Measurements from ENCODE around the gene VEPH1. TPM values are rescaled to one million over a fixed set of nuclear protein-coding genes. Genes with fewer than 3 reads are reported as not detected.
A peak's percentile ranks its signal among the peaks of the same experiment; 100 is the strongest.

Gene VEPH1
- total and polyA plus RNA-seq, 5 experiments from 2014 or later, result not detected

DNA sequence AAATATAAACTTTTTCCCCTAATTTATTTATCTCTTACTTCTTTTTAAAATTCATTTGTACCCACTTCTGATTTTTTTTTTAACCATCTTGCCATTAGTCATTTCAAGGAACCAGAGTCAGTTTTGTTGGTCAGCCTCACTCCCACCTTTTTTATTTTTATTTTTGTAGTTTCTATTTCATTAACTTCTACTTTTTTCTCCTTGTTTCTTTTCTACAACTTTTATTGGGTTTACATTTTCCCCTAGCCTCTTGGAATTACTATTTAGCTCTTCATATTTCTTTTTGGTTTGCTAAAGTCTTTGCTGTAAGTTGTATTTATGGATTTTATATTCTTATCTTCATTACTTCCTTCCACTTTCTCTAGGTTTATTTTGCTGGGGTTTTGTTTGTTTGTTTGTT is 13.7 kb upstream of the VEPH1 start:
- no peaks in the 10 kb centered on the region for H3K36me3 Mint-ChIP-seq
- no peak overlapping the region for H3K27ac Mint-ChIP-seq
- DNase-seq, result no peak
- H3K27me3 Mint-ChIP-seq, result peaks cover 0 to 5% (median 0%) of the 10 kb centered on the region in 5 donors
- H3K4me3 Mint-ChIP-seq, result no peak overlapping the region
- no peak for ATAC-seq
- POLR2A ChIA-PET, result no interaction called here
- H3K4me1 Mint-ChIP-seq, result no peaks in the 10 kb centered on the region
- peaks cover 0 to 12% (median 0%) of the 10 kb centered on the region in 9 donors for H3K9me3 Mint-ChIP-seq

DNA sequence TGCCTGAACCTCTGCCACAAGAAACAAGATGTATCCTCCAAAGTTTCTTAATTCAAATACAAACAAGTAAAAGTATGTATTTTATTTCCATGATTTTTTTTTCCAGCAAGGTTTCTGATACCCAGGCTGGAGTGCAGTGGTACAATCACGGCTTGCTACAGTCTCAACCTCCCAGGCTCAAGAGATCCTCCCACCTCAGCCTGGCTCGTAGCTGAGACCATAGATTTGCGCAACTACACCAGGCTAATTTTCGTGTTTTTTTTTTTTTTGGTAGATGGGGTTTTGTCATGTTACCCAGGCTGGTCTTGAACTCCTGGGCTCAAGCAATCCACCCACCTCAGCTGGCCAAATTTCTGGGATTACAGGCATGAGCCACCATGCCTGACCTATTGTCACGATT is 12.2 kb upstream of the VEPH1 start:
- POLR2A ChIA-PET, result no interaction called here
- no peak overlapping the region for H3K4me3 Mint-ChIP-seq
- peaks cover 0 to 11% (median 0%) of the 10 kb centered on the region in 9 donors for H3K9me3 Mint-ChIP-seq
- no peaks in the 10 kb centered on the region for H3K4me1 Mint-ChIP-seq
- H3K27ac Mint-ChIP-seq, result no peak overlapping the region
- no peak for DNase-seq
- no peaks in the 10 kb centered on the region for H3K36me3 Mint-ChIP-seq
- peaks cover 0 to 2% (median 0%) of the 10 kb centered on the region in 5 donors for H3K27me3 Mint-ChIP-seq
- ATAC-seq, result no peak

- no peak for ATAC-seq
- H3K27me3 Mint-ChIP-seq, result peaks cover 0 to 2% (median 0%) of the 10 kb centered on the region in 5 donors
- H3K27ac Mint-ChIP-seq, result no peak overlapping the region
Measured at GRCh38 chr3:157514371-157514895, 11.2 kb upstream of the VEPH1 start.

GRCh38 chr3:157513585-157513984 is 10.4 kb upstream of the VEPH1 start:
- POLR2A ChIA-PET, result no interaction called here
- ATAC-seq (no peak), DNase-seq (no peak)
- Mint-ChIP-seq H3K4me1 (no peaks in the 10 kb centered on the region), H3K27ac (no peak overlapping the region), H3K4me3 (no peak overlapping the region), H3K36me3 (no peaks in the 10 kb centered on the region), H3K9me3 (peaks cover 0 to under 1% (median 0%) of the 10 kb centered on the region in 9 donors), H3K27me3 (peaks cover 0 to 2% (median 0%) of the 10 kb centered on the region in 5 donors)

More at GRCh38 chr3:157514371-157514895, 11.2 kb upstream of the VEPH1 start:
- Mint-ChIP-seq H3K9me3 (peaks cover 0 to 3% (median 0%) of the 10 kb centered on the region in 9 donors), H3K4me3 (no peak overlapping the region), H3K4me1 (no peaks in the 10 kb centered on the region), H3K36me3 (no peaks in the 10 kb centered on the region)
- POLR2A ChIA-PET, result no interaction called here
- no peak for DNase-seq

DNA sequence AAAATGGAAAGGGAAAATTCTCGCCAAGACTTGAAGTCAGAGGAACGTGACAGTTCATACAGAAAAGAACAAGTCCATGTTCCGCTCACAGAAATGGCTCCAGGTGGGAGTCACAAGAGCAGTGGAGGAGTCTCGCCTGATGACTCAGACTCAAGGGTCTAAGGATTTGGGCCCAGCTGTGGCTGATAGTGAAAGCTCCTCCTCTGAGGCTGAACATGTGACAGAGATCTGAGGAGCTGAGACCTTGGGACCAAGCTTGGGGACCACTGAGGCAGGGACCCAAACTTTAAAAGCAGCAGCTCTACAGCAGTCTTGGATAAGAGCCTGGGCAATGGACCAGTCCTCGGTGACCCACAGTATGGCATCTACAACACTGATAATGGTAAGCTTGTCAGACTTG is 9.3 kb upstream of the VEPH1 start:
- H3K36me3 Mint-ChIP-seq, result no peaks in the 10 kb centered on the region
- peaks cover under 1 to 6% (median 2%) of the 10 kb centered on the region in 5 donors for H3K27me3 Mint-ChIP-seq
- POLR2A ChIA-PET, result no interaction called here
- H3K27ac Mint-ChIP-seq, result no peak overlapping the region
- no peaks in the 10 kb centered on the region for H3K4me1 Mint-ChIP-seq
- ATAC-seq, result no peak
- H3K9me3 Mint-ChIP-seq, result peaks cover 0 to 3% (median 0%) of the 10 kb centered on the region in 9 donors
- no peak for DNase-seq
- H3K4me3 Mint-ChIP-seq, result no peak overlapping the region

DNA sequence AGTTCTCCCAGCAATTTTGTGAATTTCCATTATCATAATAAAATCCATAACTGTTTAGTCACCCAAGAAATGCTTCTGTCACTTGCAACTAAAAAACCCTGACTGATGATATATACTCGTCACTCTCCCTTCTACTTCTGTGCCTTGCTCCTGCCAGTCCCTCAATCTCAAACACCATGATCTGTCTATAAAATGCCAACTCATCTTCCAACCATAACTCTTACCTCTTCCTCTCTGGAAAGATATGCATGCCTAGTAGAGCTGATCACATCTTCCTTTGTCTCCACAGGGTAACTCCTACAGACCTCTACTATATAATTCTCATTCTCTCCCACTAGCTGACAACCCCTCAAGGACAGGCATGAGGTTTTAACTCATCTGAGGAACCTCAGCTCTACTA is 5.2 kb upstream of the VEPH1 start:
- DNase-seq (no peak), ATAC-seq (no peak)
- H3K27me3 Mint-ChIP-seq, result peaks cover 3 to 20% (median 19%) of the 10 kb centered on the region in 5 donors
- H3K9me3 Mint-ChIP-seq, result peaks cover 0 to 5% (median 2%) of the 10 kb centered on the region in 9 donors
- H3K36me3 Mint-ChIP-seq, result peaks cover 0 to 4% (median 0%) of the 10 kb centered on the region in 3 donors
- POLR2A ChIA-PET, result no interaction called here
- no peak overlapping the region for H3K27ac Mint-ChIP-seq
- no peak overlapping the region for H3K4me3 Mint-ChIP-seq
- H3K4me1 Mint-ChIP-seq, result no peaks in the 10 kb centered on the region

DNA sequence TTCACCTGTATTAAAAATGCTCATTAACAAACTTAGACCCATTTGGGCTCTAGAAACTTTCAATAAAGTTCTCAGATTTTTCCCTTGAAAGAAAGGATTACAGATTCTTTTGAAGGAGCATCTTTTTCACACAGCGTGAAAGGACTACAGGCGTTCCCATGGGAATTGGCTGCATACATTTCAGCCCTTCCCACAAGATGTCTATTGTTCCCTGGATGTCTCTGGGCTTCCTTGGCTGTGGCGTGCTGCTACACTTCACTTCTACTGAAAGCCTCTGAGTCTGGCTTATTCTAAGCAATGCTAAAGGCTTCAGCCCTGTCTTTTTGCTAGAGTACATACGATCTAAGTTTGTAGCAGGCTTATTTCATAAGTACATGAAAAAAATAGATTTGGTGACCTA is 1.4 kb downstream of the VEPH1 start:
- peaks cover 0 to 4% (median 0%) of the 10 kb centered on the region in 3 donors for H3K36me3 Mint-ChIP-seq

DNA sequence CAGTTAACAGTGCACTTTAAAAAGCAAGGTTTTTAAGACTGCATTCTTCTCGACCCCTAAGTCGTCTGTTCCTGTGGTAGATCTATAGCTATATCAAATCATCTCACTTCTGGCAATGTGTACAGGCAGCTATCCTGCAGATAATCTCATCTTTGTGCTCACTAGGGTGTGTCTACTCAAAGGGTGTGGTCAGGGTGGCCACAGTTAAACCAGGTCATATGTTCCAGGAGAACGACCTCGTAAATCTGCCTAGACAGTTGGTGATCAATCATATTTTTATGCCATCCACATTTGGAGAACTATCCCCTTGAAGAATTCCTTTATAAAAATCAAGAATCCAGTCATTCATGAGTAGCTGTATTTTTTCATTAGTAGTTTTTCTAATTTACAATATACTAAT is 3.0 kb downstream of the VEPH1 start:
- Mint-ChIP-seq H3K27ac (peak overlapping the region in 1 of 10 donors; percentile 1), H3K36me3 (no peaks in the 10 kb centered on the region), H3K9me3 (peaks cover 0 to 3% (median 0%) of the 10 kb centered on the region in 9 donors), H3K4me3 (peak overlapping the region in 1 of 10 donors; percentile 38), H3K4me1 (peaks cover 0 to 16% (median 6%) of the 10 kb centered on the region in 4 donors), H3K27me3 (peaks cover 14 to 67% (median 32%) of the 10 kb centered on the region in 5 donors)
- DNase-seq, result no peak
- POLR2A ChIA-PET, result no interaction called here
- ATAC-seq, result no peak

More for the DNA sequence above, 1.4 kb downstream of the VEPH1 start:
- ATAC-seq (no peak), DNase-seq (no peak)
- Mint-ChIP-seq H3K27ac (no peak overlapping the region), H3K27me3 (peaks cover 18 to 63% (median 35%) of the 10 kb centered on the region in 5 donors), H3K9me3 (peaks cover 0 to 5% (median 0%) of the 10 kb centered on the region in 9 donors), H3K4me3 (no peak overlapping the region), H3K4me1 (peaks cover 0 to 16% (median 6%) of the 10 kb centered on the region in 4 donors)
- POLR2A ChIA-PET, result no interaction called here

GRCh38 chr3:157499342-157499963 is 3.8 kb downstream of the VEPH1 start:
- H3K9me3 Mint-ChIP-seq, result no peaks in the 10 kb centered on the region
- peaks cover 14 to 75% (median 32%) of the 10 kb centered on the region in 5 donors for H3K27me3 Mint-ChIP-seq
- DNase-seq (no peak), ATAC-seq (peak in 1 of 2 donors; percentile 30)
- H3K4me1 Mint-ChIP-seq, result peaks cover 0 to 16% (median 6%) of the 10 kb centered on the region in 4 donors
- POLR2A ChIA-PET, result no interaction called here
- peak overlapping the region in 1 of 10 donors; percentile 23 for H3K27ac Mint-ChIP-seq
- H3K36me3 Mint-ChIP-seq, result no peaks in the 10 kb centered on the region
- peak overlapping the region in 5 of 10 donors; percentile 11 to 50 (median 33) for H3K4me3 Mint-ChIP-seq

- no peak for DNase-seq
- Mint-ChIP-seq H3K27ac (no peak overlapping the region), H3K36me3 (no peaks in the 10 kb centered on the region), H3K4me3 (no peak overlapping the region), H3K4me1 (peaks cover 0 to 16% (median 6%) of the 10 kb centered on the region in 4 donors), H3K9me3 (no peaks in the 10 kb centered on the region), H3K27me3 (peaks cover 16 to 84% (median 32%) of the 10 kb centered on the region in 5 donors)
- no peak for ATAC-seq
- POLR2A ChIA-PET, result no interaction called here
Measured at GRCh38 chr3:157498371-157498770, 4.8 kb downstream of the VEPH1 start.

DNA sequence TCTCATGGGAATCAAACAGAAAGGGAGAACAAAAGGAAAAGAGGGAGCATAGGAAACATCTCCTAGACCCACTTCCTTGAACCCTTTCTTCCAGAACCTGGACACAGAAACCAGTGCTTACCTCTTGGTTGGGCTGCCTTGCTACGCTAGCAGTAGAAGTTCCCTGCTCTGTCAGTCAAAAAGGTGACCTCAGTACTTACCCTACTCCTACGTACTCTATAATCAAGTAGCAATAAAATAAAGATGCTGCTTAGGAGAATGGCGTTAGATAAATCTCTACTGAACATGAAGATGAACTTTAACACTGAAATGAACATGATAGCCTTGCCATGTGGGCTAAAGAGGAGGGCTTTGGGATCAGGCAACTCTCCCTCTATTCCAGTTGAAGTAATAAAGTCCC is 7.4 kb downstream of the VEPH1 start:
- Mint-ChIP-seq H3K9me3 (no peaks in the 10 kb centered on the region), H3K36me3 (no peaks in the 10 kb centered on the region), H3K27ac (no peak overlapping the region), H3K4me1 (peaks cover 0 to 16% (median 6%) of the 10 kb centered on the region in 4 donors), H3K4me3 (no peak overlapping the region), H3K27me3 (peaks cover 11 to 78% (median 24%) of the 10 kb centered on the region in 5 donors)
- DNase-seq (no peak), ATAC-seq (no peak)
- POLR2A ChIA-PET, result no interaction called here

DNA sequence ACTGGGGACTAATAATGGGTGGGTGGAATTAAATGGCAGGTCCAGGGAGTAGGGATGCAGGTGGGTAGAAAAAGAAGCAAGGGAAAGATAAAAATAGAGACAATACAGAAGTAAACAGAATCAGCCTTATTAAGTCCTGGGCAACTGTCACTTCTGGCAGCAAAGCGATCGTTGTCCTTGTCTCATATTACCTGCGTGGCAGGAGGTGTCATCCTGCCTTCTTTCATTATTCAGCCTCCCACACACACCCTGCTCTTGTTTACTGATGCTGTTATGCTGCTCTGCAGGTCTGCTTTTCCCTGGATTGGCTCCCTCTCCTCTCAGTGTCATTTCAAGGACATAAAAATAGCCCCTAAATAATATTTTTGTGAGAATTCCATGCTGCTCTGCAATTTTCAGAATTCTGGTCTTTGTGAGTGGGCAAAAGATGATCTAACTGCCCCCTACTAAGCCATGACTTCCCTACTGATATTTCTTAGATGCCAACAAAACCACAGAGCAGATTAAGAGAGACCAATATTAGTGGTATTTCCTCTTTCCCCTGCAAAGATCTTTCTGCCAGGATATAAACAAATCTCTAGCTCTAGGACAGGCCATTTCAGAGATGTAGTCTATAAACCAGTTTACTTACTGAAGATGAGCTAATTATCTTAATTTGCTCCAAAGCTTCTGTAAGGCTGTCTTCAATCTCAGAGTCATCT is 8.5 kb downstream of the VEPH1 start:
- no peak for ATAC-seq
- Mint-ChIP-seq H3K4me3 (no peak overlapping the region), H3K9me3 (no peaks in the 10 kb centered on the region), H3K4me1 (peaks cover 0 to 10% (median 3%) of the 10 kb centered on the region in 4 donors), H3K36me3 (no peaks in the 10 kb centered on the region), H3K27ac (no peak overlapping the region), H3K27me3 (peaks cover 10 to 67% (median 21%) of the 10 kb centered on the region in 5 donors)
- DNase-seq, result no peak
- POLR2A ChIA-PET, result no interaction called here
